ENCODE measurements around the gene UQCC5.

- no peak for TF ChIP-seq ATF1 (CRISPR knock-in tag; IDR thresholded peaks at IDR 0.05)
- TF ChIP-seq, protein P1, sequence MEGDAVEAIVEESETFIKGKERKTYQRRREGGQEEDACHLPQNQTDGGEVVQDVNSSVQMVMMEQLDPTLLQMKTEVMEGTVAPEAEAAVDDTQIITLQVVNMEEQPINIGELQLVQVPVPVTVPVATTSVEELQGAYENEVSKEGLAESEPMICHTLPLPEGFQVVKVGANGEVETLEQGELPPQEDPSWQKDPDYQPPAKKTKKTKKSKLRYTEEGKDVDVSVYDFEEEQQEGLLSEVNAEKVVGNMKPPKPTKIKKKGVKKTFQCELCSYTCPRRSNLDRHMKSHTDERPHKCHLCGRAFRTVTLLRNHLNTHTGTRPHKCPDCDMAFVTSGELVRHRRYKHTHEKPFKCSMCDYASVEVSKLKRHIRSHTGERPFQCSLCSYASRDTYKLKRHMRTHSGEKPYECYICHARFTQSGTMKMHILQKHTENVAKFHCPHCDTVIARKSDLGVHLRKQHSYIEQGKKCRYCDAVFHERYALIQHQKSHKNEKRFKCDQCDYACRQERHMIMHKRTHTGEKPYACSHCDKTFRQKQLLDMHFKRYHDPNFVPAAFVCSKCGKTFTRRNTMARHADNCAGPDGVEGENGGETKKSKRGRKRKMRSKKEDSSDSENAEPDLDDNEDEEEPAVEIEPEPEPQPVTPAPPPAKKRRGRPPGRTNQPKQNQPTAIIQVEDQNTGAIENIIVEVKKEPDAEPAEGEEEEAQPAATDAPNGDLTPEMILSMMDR (IDR thresholded peaks at IDR 0.05) = no peak
- TF ChIP-seq, protein P2, sequence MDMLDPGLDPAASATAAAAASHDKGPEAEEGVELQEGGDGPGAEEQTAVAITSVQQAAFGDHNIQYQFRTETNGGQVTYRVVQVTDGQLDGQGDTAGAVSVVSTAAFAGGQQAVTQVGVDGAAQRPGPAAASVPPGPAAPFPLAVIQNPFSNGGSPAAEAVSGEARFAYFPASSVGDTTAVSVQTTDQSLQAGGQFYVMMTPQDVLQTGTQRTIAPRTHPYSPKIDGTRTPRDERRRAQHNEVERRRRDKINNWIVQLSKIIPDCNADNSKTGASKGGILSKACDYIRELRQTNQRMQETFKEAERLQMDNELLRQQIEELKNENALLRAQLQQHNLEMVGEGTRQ (CRISPR knock-in tag; IDR thresholded peaks at IDR 0.05) = no peak
- no peak for TF ChIP-seq FOXK1 (CRISPR knock-in tag; IDR thresholded peaks at IDR 0.05)
- TF ChIP-seq, protein P3, sequence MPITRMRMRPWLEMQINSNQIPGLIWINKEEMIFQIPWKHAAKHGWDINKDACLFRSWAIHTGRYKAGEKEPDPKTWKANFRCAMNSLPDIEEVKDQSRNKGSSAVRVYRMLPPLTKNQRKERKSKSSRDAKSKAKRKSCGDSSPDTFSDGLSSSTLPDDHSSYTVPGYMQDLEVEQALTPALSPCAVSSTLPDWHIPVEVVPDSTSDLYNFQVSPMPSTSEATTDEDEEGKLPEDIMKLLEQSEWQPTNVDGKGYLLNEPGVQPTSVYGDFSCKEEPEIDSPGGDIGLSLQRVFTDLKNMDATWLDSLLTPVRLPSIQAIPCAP (CRISPR knock-in tag; IDR thresholded peaks at IDR 0.05) = 0 out of 2 replicates have a peak, but pooled peaks have one; percentile 11
- no peak for TF ChIP-seq PREB (CRISPR knock-in tag; IDR thresholded peaks at IDR 0.05; ENCODE audit: borderline replicate concordance)
- TF ChIP-seq, protein P4, sequence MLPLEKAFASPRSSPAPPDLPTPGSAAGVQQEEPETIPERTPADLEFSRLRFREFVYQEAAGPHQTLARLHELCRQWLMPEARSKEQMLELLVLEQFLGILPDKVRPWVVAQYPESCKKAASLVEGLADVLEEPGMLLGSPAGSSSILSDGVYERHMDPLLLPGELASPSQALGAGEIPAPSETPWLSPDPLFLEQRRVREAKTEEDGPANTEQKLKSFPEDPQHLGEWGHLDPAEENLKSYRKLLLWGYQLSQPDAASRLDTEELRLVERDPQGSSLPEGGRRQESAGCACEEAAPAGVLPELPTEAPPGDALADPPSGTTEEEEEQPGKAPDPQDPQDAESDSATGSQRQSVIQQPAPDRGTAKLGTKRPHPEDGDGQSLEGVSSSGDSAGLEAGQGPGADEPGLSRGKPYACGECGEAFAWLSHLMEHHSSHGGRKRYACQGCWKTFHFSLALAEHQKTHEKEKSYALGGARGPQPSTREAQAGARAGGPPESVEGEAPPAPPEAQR (CRISPR knock-in tag; IDR thresholded peaks at IDR 0.05) = no peak
- no peak for TF ChIP-seq SP1 (CRISPR knock-in tag; conservative IDR thresholded peaks at IDR 0.05)
Observed at GRCh38 chr3:52523386-52524257, 12.8 kb upstream of the UQCC5 start.
